MM.1S (cell line): ENCODE results near the gene LMNTD2.

ENCODE experiments used
- DNase-seq: peaks from one replicate; pipeline ENCODE4 v3.0.0-alpha.2; 2015
- H2AFZ ChIP-seq: fragments of 300-600 bp; sonication (generic); 2 replicates; pipeline ENCODE4 v1.6.0; 2016; ENCODE audit warnings: antibody characterized with exemption, low read length
- H3F3A ChIP-seq: fragments of 300-600 bp; sonication (generic); 2 replicates; pipeline ENCODE4 v1.6.1; 2016; ENCODE audit warnings: mild to moderate bottlenecking, antibody characterized with exemption, low read length, moderate library complexity, mixed read lengths; ENCODE audit not compliant: insufficient read depth
- H3K27ac ChIP-seq: fragments of 300-600 bp; sonication (generic); 2 replicates; pipeline ENCODE4 v1.5.1; 2016; ENCODE audit warnings: mild to moderate bottlenecking, low read length
- H3K27me3 ChIP-seq: fragments of 300-600 bp; sonication (generic); replicated peaks from 2 replicates; pipeline ENCODE4 v1.6.0; 2016; ENCODE audit warnings: low read length; ENCODE audit not compliant: insufficient read depth
- H3K36me3 ChIP-seq: fragments of 300-600 bp; sonication (generic); replicated peaks from 2 replicates; pipeline ENCODE4 v1.6.1; 2016; ENCODE audit warnings: mild to moderate bottlenecking, low read length, mixed read lengths; ENCODE audit not compliant: insufficient read depth
- H3K4me1 ChIP-seq: fragments of 300-600 bp; sonication (generic); 2 replicates; pipeline ENCODE4 v1.6.1; 2016; ENCODE audit warnings: low read length, mixed read lengths
- H3K4me2 ChIP-seq: fragments of 300-600 bp; sonication (generic); 2 replicates; pipeline ENCODE4 v1.6.0; 2016; ENCODE audit warnings: low read depth, low read length
- H3K4me3 ChIP-seq: fragments of 300-600 bp; sonication (generic); 2 replicates; pipeline ENCODE4 v1.5.1; 2016; ENCODE audit warnings: low read length, mixed read lengths
- H3K79me2 ChIP-seq: fragments of 300-600 bp; sonication (generic); 2 replicates; pipeline ENCODE4 v1.6.1; 2016; ENCODE audit warnings: mixed run types, low read length, mixed read lengths
- H3K9ac ChIP-seq: fragments of 300-600 bp; sonication (generic); 2 replicates; pipeline ENCODE4 v1.6.1; 2016; ENCODE audit warnings: low read length, mixed read lengths
- H3K9me2 ChIP-seq: fragments of 300-600 bp; sonication (generic); replicated peaks from 2 replicates; pipeline ENCODE4 v1.6.1; 2016; ENCODE audit warnings: mild to moderate bottlenecking, low read length, mixed read lengths; ENCODE audit not compliant: insufficient read depth
- H3K9me3 ChIP-seq: fragments of 300-600 bp; sonication (generic); replicated peaks from 2 replicates; pipeline ENCODE4 v1.6.1; 2016; ENCODE audit warnings: mild to moderate bottlenecking, low read length, mixed read lengths; ENCODE audit not compliant: insufficient read depth
- H4K20me1 ChIP-seq: fragments of 300-600 bp; sonication (generic); 2 replicates; pipeline ENCODE4 v1.6.1; 2016; ENCODE audit warnings: mild to moderate bottlenecking, low read length, moderate library complexity, mixed read lengths; ENCODE audit not compliant: insufficient read depth
- CTCF ChIP-seq: fragments of 300-600 bp; sonication (generic); IDR thresholded peaks from 2 replicates; pipeline ENCODE4 v1.5.1; 2016; ENCODE audit warnings: antibody characterized with exemption, low read length, mixed read lengths
- EZH2 ChIP-seq: fragments of 300-600 bp; sonication (generic); optimal IDR thresholded peaks from 2 replicates; pipeline ENCODE3; 2017; ENCODE audit warnings: low read depth, mild to moderate bottlenecking, antibody characterized with exemption, low read length, mixed read lengths
- EZH2phosphoT487 ChIP-seq: fragments of 300-600 bp; sonication (generic); IDR thresholded peaks from 2 replicates; pipeline ENCODE4 v1.6.1; 2018; ENCODE audit warnings: antibody characterized with exemption, low read length

Gene LMNTD2

GRCh38 chr11:571802-572185, 11.3 kb upstream of the LMNTD2 start:
- Histone ChIP-seq H3K79me2 (peaks cover 9% of the 10 kb centered on the region), H3K9ac (no peak overlapping the region), H3K27ac (no peak overlapping the region), H3K27me3 (peaks cover 17% of the 10 kb centered on the region), H2AFZ (no peak overlapping the region), H3K9me3 (no peaks in the 10 kb centered on the region), H3K4me2 (no peak overlapping the region), H4K20me1 (no peaks in the 10 kb centered on the region), H3K36me3 (no peaks in the 10 kb centered on the region), H3K9me2 (no peaks in the 10 kb centered on the region), H3K4me3 (no peak overlapping the region), H3F3A (0 out of 2 replicates have a peak, but pooled peaks cover 3% of the 10 kb centered on the region), H3K4me1 (peaks cover 6% of the 10 kb centered on the region; the same call in 1 of the 2 replicates)
- DNase-seq, result no peak
- TF ChIP-seq CTCF, result no peak
- no peak for TF ChIP-seq EZH2
- no peak for TF ChIP-seq EZH2phosphoT487

GRCh38 chr11:569158-569885, 8.8 kb upstream of the LMNTD2 start:
- Histone ChIP-seq H3K36me3 (no peaks in the 10 kb centered on the region), H3K4me1 (no peaks in the 10 kb centered on the region), H3K4me3 (peak overlapping the region; percentile 64), H4K20me1 (no peaks in the 10 kb centered on the region), H3K27me3 (peaks cover 9% of the 10 kb centered on the region), H3K9me2 (no peaks in the 10 kb centered on the region), H3K27ac (no peak overlapping the region), H3K79me2 (peaks cover 7% of the 10 kb centered on the region; the same call in 1 of the 2 replicates), H3K4me2 (peak overlapping the region; percentile 84), H3F3A (peaks cover 10% of the 10 kb centered on the region; the same call in 1 of the 2 replicates), H3K9me3 (no peaks in the 10 kb centered on the region), H2AFZ (peak overlapping the region; percentile 57), H3K9ac (peak overlapping the region; percentile 67)
- TF ChIP-seq CTCF (no peak), EZH2phosphoT487 (no peak), EZH2 (no peak)
- peak; percentile 2 for DNase-seq

- peak overlapping the region; percentile 67 for H3K9ac ChIP-seq
- H3K79me2 ChIP-seq, result peaks cover 7% of the 10 kb centered on the region; the same call in 1 of the 2 replicates
- H3F3A ChIP-seq, result peaks cover 10% of the 10 kb centered on the region; the same call in 1 of the 2 replicates
- H3K27me3 ChIP-seq, result peaks cover 9% of the 10 kb centered on the region
- no peaks in the 10 kb centered on the region for H3K9me3 ChIP-seq
- H4K20me1 ChIP-seq, result no peaks in the 10 kb centered on the region
- no peaks in the 10 kb centered on the region for H3K9me2 ChIP-seq
- no peaks in the 10 kb centered on the region for H3K36me3 ChIP-seq
- peak overlapping the region; percentile 57 for H2AFZ ChIP-seq
- no peak overlapping the region for H3K27ac ChIP-seq
- no peaks in the 10 kb centered on the region for H3K4me1 ChIP-seq
- TF ChIP-seq CTCF (no peak), EZH2phosphoT487 (no peak), EZH2 (no peak)
- peak overlapping the region; percentile 72 for H3K4me3 ChIP-seq
- DNase-seq, result peak; percentile 96
- peak overlapping the region; percentile 86 for H3K4me2 ChIP-seq
Measured at GRCh38 chr11:568306-569157, 8.0 kb upstream of the LMNTD2 start.
